Sciatic nerve (tissue), 2 donors: Measurements from ENCODE around the gene ANO2. TPM values are rescaled to one million over a fixed set of nuclear protein-coding genes. Genes with fewer than 3 reads are reported as not detected.

Experiments
- ATAC-seq: fragments of 200-7000 bp; cut with Tn5 transposase; one replicate; pipeline ENCODE4 v1.9.1; 2020; ENCODE audit warnings: mild to moderate bottlenecking, moderate library complexity
- DNase-seq: peaks from one replicate; pipeline ENCODE4 v3.0.0-alpha.2; 2020; ENCODE audit warnings: low spot score
- intact Hi-C: fragments of 100-400 bp; cut with DNase I; formaldehyde crosslinking; loops from one replicate; pipeline ENCODE4 v1.14.2; 2022
- total RNA-seq: library from RNA; stranded (reverse); fragmentation: NEBNext Ultra II Directional; extraction: Animal tissue kit (Norgen Biotek cat#: 25700); gene quantifications from one replicate; pipeline ENCODE4 v1.2.1, GENCODE V29; 2021
- donor health status: DM: no; HTN: no; CAD: no.
- donor health status: DM: no; HTN: no; CAD: no.

The ANO2 gene
- total RNA-seq, 1 donor from 2014 or later: 30.4 TPM

DNA sequence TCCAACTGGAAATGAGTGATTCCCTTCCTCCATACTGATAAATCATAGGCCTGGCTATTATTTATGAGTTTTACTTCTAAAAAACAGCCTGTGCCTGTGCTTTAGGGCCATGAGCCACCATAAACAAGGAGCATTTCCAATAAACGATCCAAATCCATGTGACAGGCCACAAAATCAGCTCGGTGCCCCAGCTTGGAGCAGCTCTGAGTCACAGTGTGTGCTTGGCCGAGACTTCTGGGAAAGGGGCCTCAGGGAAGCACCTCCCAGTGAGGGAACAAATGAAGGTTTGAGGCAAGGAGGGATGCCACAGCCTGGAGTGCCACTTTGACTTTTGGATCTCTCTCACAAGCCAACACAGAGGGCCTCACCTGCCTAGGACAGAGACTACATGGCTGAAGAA, 322.8 kb downstream of the ANO2 start:
- no peak for DNase-seq
- peak; percentile 48 for ATAC-seq
- intact Hi-C loops: no loop called here

DNA sequence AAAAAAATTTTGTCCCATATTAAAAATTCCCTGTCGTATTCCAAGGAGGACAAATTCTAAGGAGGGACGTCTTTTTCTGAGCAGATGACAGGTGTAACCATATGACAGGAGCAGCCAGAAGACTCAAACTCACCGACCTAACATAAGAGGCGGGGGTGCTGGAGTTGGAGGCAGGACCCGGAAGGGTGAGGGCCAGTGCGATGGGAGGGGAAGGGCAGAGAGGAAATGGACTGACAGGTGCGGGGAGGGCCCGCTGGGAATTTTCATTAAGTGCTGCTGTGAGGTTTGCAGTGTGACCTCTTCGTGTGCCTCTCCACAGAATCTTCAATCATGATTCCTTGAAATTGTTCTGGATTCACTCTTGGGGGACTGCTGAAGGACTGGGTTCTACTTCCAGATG, 323.7 kb downstream of the ANO2 start:
- ATAC-seq (no peak), DNase-seq (no peak)
- intact Hi-C loops: no loop called here

DNA sequence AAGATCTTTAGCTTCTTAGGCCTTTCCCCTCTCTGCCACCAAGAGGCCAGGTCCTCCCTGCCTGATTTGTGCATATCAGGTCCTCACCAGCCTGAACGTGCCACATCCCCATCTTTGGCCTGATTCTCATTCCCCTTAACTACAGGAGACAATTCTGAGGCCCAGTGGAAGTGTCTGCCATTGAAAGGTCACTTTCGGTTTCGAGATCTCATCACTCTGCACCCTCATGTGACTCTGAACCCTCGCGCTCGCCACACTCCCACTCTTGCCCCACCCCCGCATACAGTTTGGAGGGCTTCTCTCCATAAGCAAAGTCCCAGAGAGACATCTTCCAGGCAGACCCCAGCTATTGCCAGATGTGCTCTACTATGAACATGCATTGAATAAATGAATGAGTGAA, 324.2 kb downstream of the ANO2 start:
- DNase-seq (no peak), ATAC-seq (no peak)
- intact Hi-C loops: no loop called here

DNA sequence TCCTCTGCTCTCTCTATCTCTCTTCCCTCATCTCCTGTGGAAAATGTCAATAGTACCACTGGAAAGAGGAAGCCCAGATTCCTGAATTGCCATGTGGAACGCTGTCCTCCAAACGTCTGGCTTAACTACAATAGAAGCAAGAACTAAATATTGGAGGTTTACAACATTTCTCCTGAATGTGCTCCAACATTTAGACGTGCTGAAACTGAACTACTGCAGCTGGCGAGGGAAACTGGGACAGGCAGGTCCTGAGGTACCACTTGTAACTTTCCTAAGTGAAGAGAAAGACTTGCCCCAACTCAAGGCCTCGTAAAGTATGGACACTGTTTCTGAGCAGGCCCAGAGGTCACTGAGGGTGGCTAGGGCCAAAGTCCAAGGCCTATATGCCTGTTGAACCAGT, 325.4 kb downstream of the ANO2 start:
- no peak for DNase-seq
- no peak for ATAC-seq
- intact Hi-C loops: no loop called here

DNA sequence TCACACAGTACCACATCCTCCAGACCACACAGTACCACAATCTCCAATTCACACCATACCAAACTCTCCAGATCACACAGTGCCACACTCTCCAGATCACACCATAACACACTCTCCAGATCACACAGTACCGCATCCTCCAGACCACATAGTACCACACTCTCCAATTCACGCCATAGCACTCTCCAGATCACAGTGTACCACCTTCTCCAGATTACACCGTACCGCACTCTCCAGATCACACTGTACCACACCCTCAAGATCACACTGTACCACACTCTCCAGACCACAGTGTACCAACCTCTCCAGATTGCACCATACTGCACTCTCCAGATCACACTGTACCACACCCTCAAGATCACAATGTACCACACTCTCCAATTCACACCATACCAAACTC, 328.2 kb downstream of the ANO2 start:
- intact Hi-C loops: no loop called here
- ATAC-seq: no peak
- DNase-seq: no peak

DNA sequence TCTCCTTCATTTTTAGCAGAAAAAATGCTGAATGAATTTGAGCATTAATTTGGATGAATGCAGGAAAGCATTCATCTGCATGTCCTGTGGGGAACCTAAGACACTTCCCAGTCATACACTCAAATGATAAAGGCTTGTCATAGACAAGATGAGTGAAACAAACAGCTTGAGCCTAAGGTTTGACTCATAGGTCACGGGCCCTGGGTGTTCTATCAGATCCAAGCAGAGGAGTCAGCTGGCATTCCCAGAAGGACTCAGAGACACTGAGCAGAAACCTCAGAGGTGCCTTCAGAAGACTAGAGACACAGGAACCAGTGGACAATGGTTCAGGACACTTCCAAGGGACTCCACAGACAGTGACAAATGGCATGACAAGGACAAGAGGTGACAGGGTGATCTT, 329.3 kb downstream of the ANO2 start:
- intact Hi-C loops: no loop called here

DNA sequence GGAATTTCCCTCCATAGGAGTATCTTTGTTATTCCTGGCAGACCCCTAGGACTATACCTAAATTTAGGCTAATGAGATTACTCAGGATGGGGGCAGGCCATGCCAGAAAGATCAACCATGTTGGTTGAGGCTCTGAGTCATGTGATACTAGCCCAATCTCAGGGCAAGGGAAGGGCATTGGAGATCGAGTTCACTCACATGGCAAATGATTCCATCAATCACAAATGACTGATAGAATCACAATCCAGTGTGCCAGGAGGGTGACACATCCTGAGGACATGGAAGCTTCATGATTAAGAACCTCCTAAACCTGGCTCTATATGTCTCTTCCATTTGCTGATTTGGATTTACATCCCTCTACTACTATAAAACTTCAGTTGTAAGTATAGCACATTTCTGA, 330.8 kb downstream of the ANO2 start:
- intact Hi-C loops: no loop called here
- DNase-seq (no peak), ATAC-seq (no peak)

More for the DNA sequence above, 329.3 kb downstream of the ANO2 start:
- DNase-seq (no peak), ATAC-seq (no peak)

DNA sequence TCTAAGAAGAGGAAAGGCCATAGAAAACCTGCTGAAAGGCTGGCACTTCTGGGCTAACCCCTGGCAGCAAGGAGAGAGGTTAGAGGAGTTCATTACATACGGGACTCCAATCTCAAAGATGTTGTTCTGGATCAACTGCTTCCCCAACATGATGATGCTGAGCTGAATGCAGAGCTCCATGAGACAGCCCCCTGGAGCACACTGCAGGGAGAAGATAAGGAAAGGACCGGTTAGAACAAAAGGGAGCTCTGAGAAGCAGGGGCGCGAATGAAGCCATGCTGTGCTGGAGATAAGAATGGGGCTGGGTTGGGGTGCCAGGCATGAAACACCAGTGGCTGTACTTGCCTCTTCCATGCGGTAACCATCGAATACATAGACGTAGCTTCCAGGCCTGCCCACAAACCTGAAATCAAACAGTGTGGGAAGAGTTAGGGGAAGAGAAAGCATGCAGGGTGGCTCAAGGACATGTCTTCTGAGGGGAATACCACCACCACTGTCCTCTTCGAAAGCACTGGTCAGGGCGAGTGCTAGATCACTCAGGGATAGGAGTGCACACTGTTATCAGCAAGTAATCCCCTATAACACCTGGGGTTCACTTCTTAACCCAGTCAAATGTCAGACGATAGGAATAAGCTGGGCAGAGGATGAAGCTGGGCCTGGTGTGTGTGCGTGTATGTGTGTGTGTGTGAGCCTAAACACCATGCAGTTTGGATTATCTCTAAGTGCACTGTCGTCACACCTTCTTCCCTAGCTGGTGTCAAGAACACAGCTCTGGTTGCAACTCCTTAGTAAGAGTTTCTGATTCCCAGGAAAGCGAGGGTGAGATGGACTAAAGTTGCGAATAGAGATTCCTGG, 332.3 kb downstream of the ANO2 start:
- intact Hi-C loops: no loop called here
- no peak for DNase-seq

DNA sequence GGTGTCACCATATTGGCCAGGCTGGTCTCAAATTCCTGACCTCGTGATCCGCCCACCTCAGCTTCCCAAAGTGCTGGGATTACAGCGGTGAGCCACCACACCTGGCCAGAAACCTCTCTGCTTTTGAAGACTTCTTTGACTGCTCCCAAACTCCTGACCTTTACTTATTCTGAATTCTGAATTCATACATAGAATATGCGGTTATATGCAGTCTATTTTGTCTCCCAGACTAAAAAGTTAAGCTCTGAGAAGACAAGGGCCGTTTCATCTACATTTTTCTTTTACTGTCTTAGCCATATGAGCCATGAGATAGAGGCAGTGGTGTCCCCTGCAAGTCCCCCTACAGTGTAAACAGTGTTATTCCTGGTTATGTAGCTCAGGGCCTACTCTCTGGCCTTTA, 333.9 kb downstream of the ANO2 start:
- ATAC-seq: no peak

More for the DNA sequence above, 332.3 kb downstream of the ANO2 start:
- ATAC-seq: peak; percentile 20

DNA sequence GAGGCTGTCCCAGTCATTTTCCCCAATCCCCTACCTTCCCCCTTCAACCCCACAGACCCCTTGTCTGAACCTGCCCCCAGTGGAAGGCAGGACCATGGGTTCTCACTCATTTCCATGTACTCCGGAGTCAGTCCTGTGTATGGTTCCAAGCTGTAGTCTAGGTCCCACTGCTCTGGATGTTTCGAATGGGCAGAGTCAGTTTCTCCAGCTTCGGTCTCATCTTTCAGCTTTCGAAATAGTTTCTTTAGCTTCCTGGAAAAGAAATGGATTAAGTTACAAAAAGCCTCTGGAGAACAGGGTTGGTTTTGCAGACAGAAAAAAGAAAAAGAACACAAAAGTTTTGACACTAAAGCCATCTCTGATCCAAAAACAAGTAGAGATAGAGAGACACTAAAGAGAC, 345.7 kb downstream of the ANO2 start:
- DNase-seq: no peak
- intact Hi-C loops: no loop called here
- peak; percentile 85 for ATAC-seq

More for the DNA sequence above, 333.9 kb downstream of the ANO2 start:
- intact Hi-C loops: no loop called here
- no peak for DNase-seq

DNA sequence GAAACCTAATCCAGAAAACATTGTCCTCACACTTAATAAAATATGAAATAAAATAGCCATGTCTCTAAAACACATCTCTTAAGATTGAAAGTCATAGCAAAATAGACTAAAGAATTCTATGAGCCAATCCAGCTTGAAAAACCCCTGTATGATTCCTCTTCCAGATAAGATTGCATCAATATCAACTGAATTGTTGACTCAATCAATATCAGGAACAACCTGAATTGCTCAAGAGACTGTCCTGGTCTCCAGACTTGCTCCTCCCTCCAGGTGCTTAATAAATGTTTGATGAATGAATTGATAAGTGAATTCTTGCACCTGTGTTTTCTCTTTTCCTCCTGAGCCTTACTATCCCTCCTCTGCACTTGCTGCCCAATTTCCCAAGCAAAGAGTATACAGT, 351.1 kb downstream of the ANO2 start:
- ATAC-seq (no peak), DNase-seq (no peak)
- intact Hi-C loops: no loop called here

DNA sequence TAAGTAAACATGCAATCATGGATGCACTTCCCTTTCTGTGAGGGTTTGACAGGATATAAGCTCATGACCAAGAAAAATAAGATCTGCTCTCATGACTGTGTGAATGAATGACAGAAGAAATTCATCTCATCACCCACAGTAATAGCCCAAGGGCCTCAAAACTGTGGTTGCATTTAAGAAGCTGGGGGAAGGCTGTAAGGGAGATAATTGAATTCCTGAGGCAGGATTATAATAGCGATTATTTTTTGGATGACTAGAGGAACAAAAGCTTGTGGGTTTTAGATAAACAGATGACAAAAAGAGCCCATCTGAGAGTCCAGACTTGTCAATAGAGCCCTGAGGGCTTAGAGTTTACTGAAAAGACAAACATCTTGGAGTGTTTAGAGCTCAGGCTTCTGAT, 352.0 kb downstream of the ANO2 start:
- DNase-seq: no peak
- intact Hi-C loops: no loop called here
- ATAC-seq: no peak

DNA sequence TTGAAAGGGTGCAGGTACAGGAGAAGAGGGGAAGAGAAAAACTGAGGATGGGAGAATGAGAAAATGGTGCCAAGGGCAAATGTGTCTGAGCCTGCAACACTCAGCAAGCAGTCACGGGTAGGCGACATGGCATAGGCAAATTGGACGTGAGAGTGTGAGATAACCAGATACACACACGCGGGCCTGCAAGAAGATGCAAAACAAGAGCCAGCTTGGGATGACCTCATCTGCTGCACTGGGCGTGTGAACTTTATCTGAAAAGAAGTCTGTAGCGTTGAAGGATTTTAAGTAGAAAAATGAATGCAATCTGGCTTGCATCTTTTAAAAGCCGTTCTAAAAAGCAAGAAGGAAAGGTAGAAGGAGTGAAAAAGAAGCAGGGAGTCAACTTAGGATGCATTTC, 352.7 kb downstream of the ANO2 start:
- intact Hi-C loops: no loop called here
- ATAC-seq (no peak), DNase-seq (no peak)

DNA sequence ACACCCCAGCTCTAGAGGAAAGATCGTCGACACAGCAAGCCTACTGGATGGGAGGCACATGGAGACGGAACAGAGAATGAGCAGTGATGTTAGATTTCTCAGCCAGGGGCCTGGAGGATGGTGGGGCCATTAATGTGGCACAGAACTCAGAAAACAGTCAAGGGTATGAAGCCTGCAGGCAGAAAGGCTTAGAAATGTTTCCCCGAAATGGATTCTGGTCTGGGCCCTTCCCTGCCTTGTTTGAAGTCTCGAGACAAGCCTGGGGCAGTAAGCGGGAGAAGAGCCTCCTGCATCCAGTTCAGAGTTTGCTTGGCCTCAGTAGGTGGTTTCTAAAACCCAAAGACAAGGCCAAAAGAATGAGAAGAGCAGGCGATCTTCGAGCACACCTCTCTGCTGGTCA, 354.7 kb downstream of the ANO2 start:
- no peak for ATAC-seq
- no peak for DNase-seq
- intact Hi-C loops: no loop called here

DNA sequence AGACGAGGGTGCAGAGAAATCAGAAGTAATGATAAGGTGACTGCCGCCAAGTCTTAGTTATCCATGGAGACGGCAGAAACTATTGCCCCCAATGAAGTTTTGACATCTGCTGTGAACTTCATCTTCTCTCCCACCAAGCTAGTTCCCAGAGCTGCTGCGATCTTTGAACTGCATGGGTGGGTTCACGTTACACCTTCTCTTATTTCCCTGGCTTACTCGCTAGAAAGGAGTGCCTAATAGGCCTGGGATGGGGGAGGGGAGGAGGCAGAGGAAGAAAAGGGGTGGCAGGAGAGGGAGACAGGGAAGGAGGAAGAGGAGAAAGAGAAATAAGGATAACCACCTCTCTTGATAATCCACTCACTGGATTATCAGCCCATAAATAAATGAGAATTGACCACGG, 356.0 kb downstream of the ANO2 start:
- no peak for DNase-seq
- intact Hi-C loops: no loop called here
- no peak for ATAC-seq

DNA sequence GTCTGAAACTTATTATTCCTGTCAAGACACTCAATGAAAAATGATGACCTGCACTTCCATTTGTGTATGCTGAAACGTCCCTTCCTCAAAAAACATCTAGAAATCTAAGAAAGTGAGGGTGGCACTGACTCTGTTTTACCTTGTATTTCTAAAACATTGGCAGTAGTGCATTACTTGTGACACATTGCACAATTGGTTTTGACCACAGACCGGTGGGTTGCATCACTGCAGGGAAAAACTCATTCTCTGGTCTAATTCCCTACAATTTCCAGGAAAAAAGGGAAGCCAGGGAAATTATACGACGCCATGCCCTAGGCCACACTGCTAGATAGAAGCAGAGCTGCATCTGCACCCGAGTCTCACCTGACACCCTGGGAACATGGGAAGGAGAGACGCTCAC, 356.5 kb downstream of the ANO2 start:
- peak; percentile 88 for ATAC-seq
- intact Hi-C loops: no loop called here
- no peak for DNase-seq

DNA sequence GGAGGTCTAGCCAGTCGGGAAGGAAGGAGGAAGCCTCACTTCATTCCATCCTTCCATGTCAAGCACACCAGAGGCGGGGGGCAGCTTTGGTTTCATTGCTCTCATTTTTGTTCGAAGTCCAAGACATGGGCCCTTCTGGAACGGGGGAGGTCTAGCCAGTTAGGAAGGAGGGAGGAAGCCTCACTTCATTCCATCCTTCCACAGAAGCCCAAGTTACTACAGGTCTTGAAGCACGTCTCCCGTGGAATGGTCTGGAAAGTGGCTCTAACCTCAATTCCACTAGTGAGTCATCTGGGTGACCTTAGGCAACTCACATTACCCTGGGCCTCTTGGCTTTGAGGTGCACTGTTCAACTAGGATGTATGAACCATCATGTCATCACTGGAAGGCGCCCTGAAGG, 356.9 kb downstream of the ANO2 start:
- DNase-seq (no peak), ATAC-seq (peak; percentile 86)
- intact Hi-C loops: no loop called here

DNA sequence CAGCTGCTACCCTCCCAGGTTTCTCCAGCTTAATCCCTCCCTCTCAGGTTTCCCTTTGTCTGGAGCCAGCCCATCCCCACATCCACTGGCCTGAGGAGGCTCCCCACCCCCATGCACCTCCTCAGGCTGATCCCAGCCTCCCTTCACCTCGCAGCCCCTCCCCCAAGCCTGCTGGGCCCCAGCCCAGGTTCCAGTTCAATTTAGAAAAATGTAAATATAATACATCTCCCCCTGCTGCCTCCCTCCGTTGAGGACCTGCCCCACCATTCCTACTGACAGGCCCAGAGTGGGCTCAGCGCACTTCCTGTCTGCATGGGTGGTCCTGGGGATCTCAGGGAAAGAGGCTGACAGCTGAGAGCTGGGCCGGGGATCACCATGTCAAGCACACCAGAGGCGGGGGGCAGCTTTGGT, 357.3 kb downstream of the ANO2 start:
- intact Hi-C loops: no loop called here
- ATAC-seq: no peak
- no peak for DNase-seq

DNA sequence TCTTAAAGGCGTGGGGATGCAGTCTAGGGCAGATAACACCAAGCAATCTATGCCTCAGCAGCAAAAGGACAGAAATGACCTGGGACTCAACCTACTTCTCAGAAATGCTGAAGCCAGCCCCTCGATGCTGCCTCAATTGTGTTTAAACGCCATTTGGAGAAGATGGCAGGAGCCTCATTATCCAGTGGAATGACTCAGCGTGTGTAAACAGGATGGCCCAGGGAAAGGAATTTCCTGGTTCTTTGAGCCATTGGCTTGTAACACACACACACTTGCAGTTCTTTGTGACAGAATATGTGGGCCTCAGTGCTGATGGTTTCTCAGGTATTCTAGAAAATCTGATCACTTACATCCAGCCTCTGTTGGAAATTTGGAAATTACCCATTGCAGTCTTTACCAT, 358.9 kb downstream of the ANO2 start:
- DNase-seq (no peak), ATAC-seq (no peak)
- intact Hi-C loops: no loop called here

DNA sequence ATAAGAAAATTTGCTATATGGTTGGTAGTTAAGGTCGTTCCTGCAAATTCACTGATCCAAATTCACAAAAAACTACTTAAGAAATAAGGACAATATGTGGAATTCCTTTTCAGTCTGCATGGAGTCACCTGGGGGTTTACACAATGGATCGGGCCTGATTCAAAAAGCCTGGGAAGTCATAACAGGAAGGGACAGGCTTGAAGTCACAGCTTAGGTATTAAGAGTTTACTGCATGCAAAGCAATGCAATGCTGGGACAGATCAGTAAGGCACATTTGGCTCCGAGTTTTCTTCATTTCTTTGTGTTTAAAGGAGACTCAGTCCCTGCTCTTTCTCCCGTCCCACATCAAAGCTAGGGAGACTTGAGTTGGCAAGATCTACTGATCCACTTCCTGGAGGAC, 359.9 kb downstream of the ANO2 start:
- intact Hi-C loops: no loop called here
- DNase-seq: no peak
- ATAC-seq: no peak
